Dedifferentiated amniotic fluid mesenchymal stem cell (primary cell): ENCODE data around the gene NUCKS1.

Experiments
- DNase-seq: peaks from one replicate; pipeline ENCODE4 v3.0.0-alpha.2; 2016; ENCODE audit errors: extremely low spot score

Gene NUCKS1

DNA sequence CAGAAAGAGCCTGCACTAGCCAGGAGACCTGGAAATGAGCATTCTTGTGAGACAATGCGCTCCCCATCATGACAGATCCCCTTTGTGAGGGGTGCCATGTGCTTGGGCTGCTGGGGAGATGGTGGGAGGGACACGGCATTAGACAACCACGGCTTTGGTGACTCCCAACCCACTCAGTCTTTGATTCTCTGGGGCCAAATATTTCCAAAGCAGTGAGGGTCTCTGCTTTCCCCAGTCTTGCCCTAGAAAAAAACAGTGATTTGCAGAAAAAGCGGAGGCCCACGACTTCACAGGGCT is 79.9 kb downstream of the NUCKS1 start:
- no peak for DNase-seq

DNA sequence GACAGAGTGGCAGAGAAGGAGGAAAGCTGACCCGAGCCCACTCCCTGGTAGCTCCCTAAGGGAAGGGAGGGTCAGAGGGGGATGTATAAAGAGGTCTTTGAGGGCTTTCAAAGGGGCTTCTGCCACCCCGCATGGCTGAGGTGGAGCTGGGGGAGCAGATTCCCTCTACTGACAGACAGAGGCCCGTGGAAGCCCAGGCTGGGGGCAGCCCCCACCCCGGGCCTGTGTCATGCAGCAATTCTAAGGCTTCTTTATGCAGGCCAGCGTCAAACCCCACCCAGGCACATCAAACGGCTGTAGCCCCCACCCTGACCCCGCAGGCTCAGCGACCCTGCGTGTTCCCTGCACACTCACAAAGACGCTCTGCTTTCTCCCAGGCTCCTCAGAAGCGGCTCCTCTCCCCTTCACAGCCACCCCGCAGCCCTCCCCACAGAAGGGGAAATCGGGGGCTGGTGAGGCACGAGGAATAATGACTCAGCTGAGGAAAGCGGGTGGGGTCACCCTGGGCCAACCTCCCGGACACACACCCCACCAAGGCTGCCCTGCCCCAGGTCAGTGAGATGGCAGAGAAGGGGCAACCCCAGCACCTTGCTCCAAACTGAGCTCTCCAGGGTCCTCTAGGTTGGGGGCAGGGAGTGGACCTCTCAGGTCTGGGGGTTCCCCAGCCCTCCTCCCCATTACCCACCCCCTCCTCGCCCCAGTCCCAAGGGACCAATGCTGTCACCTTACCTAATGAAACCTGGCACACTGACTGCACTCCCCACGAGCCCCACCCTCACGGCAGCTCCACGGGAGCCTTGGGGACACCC is 80.4 kb downstream of the NUCKS1 start:
- DNase-seq = no peak

DNA sequence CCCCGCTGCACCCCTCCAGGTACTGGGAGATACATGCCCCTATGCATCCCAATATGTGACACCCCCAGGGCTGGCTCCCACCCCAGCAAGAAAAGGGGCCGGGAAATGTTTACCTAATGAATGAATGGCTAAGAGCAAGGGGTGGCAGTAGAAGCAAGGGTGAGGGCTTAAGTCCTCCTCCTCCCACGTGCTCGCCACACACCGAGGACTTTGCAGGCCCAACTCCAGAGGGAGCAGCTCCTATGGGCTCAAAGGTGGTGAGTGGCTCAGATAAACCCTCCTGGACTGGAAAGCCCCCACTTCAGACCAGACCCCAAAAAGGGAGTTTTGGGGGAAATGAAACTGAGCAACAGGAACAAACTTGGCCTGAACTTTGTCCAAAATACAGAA is 81.0 kb downstream of the NUCKS1 start:
- DNase-seq = no peak

DNA sequence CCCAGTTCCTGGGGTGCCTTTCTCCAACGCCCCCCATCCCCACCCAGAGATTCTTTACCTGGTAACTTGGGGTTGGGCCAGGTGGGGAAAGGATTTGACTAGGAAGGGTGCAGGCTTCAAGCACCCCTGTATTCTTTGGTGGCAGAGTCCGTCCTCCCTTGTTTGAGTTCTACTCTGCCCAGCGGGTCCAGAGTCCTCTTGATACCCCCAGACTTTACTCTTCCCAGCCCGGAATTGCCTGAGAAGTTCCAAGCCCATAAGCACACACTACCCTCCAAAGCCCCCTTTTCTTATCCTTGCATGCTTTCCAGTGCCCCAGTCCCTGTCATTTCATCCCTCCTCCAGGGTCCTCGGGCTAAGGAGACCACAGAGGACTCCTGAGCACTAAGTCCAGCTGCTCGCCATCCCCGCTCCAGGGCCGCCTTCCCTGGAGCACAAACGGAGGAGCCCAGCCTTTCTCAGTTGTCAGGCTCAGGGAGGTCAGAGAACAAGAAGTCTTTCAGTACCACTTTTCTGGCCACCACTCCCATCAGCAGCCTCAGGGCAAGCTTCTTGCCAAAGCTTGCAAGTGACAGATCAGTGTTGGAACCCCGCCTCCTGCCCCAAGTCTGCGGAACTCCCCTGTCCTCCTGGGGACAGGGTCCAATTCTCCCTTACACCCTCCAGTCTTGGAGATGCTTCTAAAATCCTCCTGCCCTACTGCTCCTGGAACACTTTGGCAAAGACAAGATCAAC is 81.9 kb downstream of the NUCKS1 start:
- DNase-seq = no peak

DNA sequence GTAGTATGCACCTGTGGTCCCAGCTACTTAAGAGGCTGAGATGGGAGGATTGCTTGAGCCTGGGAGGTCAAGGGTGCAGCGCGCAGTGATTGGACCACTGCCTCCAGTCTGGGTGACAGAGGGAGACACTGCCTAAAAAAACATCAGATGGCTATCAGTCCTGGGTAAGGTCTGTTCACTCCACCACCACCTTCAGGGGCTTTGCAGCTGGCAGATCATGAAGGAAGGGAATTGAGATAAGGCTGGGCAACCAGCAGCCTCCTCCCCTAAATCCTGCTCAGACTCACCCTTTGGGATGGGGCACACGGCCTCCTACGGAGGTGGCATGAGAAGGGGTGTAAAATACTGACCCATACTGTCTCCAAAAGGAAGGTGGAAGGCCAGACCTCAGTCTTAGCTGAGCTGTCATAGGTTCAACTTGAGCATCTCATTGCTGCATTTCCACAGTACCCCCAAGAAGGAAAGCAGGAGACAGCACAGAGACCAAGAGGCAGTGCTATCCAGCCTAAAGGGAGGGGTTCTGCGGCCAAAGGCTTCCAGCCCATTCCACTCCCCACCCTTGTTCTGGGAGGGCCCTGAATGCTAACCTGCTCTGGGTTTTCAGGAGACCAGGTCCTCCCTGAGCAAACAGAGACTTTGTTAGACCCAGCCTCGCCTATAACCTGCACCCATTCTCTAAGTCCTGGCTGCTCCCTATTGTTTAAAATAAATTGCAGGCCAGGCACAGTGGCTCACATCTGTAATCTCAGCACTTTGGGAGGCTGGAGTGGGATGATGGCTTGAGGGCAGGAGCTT is 83.4 kb downstream of the NUCKS1 start:
- no peak for DNase-seq

DNA sequence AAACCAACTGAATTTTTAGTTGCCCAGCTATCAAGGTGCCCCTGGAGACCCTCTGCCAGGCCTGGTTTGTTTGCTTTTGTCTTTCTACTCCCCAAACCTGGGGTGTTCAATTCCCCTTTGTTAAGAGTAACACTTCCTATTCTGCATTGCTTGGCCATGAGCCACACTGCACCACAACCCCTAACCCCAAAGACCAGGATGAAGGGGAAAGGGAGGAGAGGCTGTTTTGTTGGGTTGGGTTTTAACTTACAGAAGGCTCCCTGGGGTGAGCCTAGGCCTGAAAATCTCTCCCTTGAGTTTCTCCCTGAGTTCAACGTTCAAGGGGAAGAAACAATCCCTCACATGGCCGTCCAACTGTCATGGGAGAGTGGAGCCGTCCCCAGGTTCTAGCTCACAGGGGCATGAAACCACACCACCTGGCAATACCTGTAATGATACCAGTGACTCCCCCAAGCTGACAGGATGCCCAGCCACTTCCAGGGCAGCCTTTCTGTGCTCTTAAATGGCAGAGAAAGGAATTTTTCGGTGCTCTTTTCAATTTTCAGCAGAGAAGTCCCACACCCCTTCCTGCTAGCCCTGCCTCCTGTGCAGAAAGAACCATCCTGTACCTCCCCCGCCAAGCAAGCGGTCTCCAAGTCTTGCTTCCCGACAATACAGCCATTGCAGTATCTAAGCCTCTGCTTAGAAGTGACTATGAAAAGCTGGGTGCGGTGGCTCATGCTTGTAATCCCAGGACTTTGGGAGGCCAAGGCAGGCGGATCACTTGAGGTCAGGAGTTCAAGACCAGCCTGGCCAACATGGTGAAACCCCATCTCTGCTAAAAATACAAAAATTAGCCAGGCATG is 84.6 kb downstream of the NUCKS1 start:
- DNase-seq = no peak

DNA sequence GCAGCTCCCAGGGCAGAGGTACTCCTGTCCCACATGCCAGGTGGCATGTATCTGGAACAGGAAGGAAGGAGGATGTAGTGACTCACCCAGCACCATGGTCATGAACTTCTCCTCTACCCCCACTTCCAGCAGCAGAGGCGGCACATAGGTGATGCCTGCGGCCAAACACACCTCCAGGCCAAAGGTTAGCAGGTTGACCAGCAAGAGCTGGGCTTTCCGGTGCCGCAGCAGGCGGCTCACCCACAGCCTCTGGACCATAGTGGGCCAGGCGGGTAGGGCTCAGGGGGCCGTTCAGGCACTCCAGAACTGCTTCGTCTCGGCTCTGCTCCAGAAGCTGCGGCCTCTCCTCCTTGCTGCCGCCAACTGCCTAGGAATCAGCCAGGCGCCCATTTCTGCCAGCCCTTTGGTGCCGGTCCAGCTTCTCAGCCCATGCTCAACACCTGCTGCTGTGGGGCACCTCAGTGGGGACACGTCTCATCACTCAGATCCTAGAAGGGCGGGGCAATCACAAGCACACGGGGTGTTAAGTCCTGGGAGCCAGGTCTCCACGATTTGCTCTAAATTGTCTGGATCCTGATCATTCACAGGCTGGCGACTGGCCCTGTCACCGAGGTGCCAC is 85.5 kb downstream of the NUCKS1 start:
- DNase-seq = no peak

DNA sequence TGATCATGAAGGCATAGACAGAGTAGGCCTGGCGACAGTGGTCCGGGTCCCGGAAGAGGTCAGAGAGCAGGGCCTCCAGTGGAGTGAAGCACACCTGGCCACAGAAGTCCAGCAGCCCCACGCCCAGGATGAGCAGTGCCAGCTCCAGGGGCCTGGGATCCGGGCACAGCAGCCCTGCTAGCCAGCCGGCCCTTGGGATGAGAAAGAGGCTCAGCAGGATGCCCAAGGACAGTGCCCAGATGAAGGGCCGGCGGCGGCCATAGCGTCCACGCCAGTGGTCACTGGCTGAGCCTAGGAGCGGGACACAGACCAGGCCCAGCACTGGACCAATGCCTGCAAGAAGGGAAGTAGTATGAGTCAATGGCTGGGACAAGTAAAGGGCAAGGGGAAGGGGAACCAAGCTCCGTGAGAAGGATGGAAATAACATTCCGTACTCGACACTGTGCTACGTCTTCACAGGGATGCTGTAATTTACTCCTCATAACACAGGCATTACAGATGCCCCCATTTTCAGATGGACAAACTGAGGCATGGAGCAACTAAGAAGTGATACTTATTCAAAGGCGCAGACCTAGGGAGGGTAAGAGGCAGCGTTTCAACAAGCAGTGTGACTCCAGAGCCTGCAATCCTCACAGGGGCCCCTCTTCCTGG is 86.6 kb downstream of the NUCKS1 start:
- DNase-seq = no peak
